ENCODE results near the gene DOK3. TPM values are rescaled to one million over a fixed set of nuclear protein-coding genes. Genes with fewer than 3 reads are reported as not detected.

The DOK3 gene
- total and polyA plus RNA-seq, 2 of the 13 experiments (the other 11 are each of a cell fraction or from before 2014, with no cell fraction given): 1.4 to 1.5 TPM

DNA sequence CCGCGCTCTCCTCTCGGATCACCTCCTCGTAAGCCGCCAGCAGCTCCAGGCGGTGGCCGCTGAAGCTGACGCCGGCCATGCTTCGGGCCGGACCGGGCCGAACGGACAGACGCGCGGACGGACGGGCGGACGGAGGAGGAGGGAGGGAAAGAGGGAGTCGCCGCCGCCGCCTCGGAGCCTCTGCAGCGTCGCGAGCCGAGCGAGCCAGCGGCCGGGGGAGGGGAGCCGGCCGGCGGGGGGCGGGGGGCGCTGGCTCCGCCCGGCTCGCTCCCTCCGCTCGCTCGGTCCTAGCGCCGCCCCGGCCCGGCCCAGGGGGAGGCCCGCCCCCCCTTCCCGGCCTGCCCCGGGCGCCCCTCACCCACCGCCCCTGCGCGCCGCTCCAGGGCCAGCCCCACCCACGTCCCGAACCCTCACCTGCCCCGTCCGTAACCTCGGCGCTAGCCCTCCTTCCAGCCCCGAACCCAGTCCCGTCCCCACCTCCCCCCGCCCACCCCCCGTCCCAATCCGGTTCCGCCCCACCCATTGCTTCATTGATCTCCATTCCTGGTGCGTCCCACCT is 36.1 kb downstream of the DOK3 start, which contains the start of gene DBN1 (continued):
- no peak for TF ChIP-seq ZNF460 (CRISPR knock-in tag; IDR thresholded peaks at IDR 0.05; ENCODE audit: borderline replicate concordance)
- no peak for TF ChIP-seq NFRKB (IDR thresholded peaks at IDR 0.05)
- no peak for TF ChIP-seq ZNF878 (CRISPR knock-in tag; IDR thresholded peaks at IDR 0.05)
- TF ChIP-seq, protein P1, sequence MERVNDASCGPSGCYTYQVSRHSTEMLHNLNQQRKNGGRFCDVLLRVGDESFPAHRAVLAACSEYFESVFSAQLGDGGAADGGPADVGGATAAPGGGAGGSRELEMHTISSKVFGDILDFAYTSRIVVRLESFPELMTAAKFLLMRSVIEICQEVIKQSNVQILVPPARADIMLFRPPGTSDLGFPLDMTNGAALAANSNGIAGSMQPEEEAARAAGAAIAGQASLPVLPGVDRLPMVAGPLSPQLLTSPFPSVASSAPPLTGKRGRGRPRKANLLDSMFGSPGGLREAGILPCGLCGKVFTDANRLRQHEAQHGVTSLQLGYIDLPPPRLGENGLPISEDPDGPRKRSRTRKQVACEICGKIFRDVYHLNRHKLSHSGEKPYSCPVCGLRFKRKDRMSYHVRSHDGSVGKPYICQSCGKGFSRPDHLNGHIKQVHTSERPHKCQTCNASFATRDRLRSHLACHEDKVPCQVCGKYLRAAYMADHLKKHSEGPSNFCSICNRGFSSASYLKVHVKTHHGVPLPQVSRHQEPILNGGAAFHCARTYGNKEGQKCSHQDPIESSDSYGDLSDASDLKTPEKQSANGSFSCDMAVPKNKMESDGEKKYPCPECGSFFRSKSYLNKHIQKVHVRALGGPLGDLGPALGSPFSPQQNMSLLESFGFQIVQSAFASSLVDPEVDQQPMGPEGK (CRISPR knock-in tag; IDR thresholded peaks at IDR 0.05): 0 out of 2 replicates have a peak, but pooled peaks have one; percentile 38
- TF ChIP-seq SIN3B (IDR thresholded peaks at IDR 0.05; ENCODE audit: low read length): no peak
- TF ChIP-seq ZNF564 (CRISPR knock-in tag; IDR thresholded peaks at IDR 0.05): no peak
- no peak for TF ChIP-seq ZGPAT (CRISPR knock-in tag; IDR thresholded peaks at IDR 0.05)
- TF ChIP-seq SETDB1 (CRISPR knock-in tag; IDR thresholded peaks at IDR 0.05; ENCODE audit: borderline replicate concordance): no peak
- no peak for TF ChIP-seq MIXL1 (CRISPR knock-in tag; IDR thresholded peaks at IDR 0.05)
- no peak for TF ChIP-seq TCF7L2 (IDR thresholded peaks at IDR 0.05; ENCODE audit: low read depth, low read length)
- TF ChIP-seq PHF21A (CRISPR knock-in tag; IDR thresholded peaks at IDR 0.05): no peak
- 0 out of 2 replicates have a peak, but pooled peaks have one; percentile 23 for TF ChIP-seq ZBTB44 (CRISPR knock-in tag; IDR thresholded peaks at IDR 0.05)
- TF ChIP-seq HDAC6 (IDR thresholded peaks at IDR 0.05; ENCODE audit: low read depth, low read length): no peak
- no peak for TF ChIP-seq LRRFIP1 (CRISPR knock-in tag; conservative IDR thresholded peaks at IDR 0.05)
- no peak for TF ChIP-seq ZNF720 (CRISPR knock-in tag; IDR thresholded peaks at IDR 0.05)
- no peak for TF ChIP-seq KLF13 (CRISPR knock-in tag; IDR thresholded peaks at IDR 0.05)
- TF ChIP-seq ZBTB21 (CRISPR knock-in tag; IDR thresholded peaks at IDR 0.05): no peak
- TF ChIP-seq ZNF33B (CRISPR knock-in tag; IDR thresholded peaks at IDR 0.05): no peak
- TF ChIP-seq SP1 (IDR thresholded peaks at IDR 0.05): no peak
- TF ChIP-seq SP1 (CRISPR knock-in tag; IDR thresholded peaks at IDR 0.05): no peak
